ENCODE measurements around the gene GPR42.

GRCh38 chr19:35352177-35352447, 18.8 kb upstream of the GPR42 start:
- TF ChIP-seq CTCF (IDR thresholded peaks at IDR 0.05) (no peak), EZH2 (IDR thresholded peaks at IDR 0.05; ENCODE audit: borderline replicate concordance, insufficient read depth, low read depth, low read length, poor library complexity, severe bottlenecking) (no peak)

All from B cell (primary cell).